Nephron (organoid): ENCODE results near the gene CEP55.
A peak's percentile ranks its signal among the peaks of the same experiment; 100 is the strongest.
"Not testable (repeated sequence)": the region's sequence is repeated elsewhere in the genome, so short reads cannot be mapped to it uniquely, and the experiment has no call there.

Experiments used
- H3K27ac Mint-ChIP-seq, 3 experiments: 2 replicates each; pipeline ENCODE4 v1.8.0; 2020; ENCODE audit warnings: mixed read lengths in 3 of 3, mild to moderate bottlenecking in 2 of 3, moderate library complexity in 1 of 3
- H3K27me3 Mint-ChIP-seq: 2 replicates; pipeline ENCODE4 v1.8.0; 2021; ENCODE audit warnings: low read depth, mild to moderate bottlenecking, moderate library complexity, mixed read lengths
- H3K36me3 Mint-ChIP-seq: 2 replicates; pipeline ENCODE4 v1.8.0; 2020; ENCODE audit warnings: low read depth, mixed read lengths
- H3K4me1 Mint-ChIP-seq: 2 replicates; pipeline ENCODE4 v1.8.0; 2020; ENCODE audit warnings: mixed read lengths
- H3K4me3 Mint-ChIP-seq, 3 experiments: 2 replicates each; pipeline ENCODE4 v1.8.0; 2020; ENCODE audit warnings: mild to moderate bottlenecking in 3 of 3, mixed read lengths in 3 of 3, moderate library complexity in 2 of 3
- H3K9me3 Mint-ChIP-seq: 2 replicates; pipeline ENCODE4 v1.8.0; 2020; ENCODE audit warnings: mixed read lengths
- CTCF ChIP-seq, 3 experiments: fragments of 200-600 bp; sonication (generic); IDR thresholded peaks; one replicate each; pipeline ENCODE4 v1.5.0; 2021; ENCODE audit warnings: antibody characterized with exemption in 3 of 3; ENCODE audit not compliant: unreplicated experiment in 3 of 3

Gene CEP55

GRCh38 chr10:93464776-93465388 lies 31.5 kb upstream of the CEP55 start:
- Mint-ChIP-seq H3K27me3 (no peaks in the 10 kb centered on the region), H3K36me3 (peaks cover 2% of the 10 kb centered on the region), H3K27ac (peak overlapping the region in 2 of 3 experiments; percentile 69), H3K4me1 (peaks cover 46% of the 10 kb centered on the region), H3K9me3 (no peaks in the 10 kb centered on the region), H3K4me3 (no peak overlapping the region)
- TF ChIP-seq CTCF (IDR thresholded peaks at IDR 0.05; ENCODE audit: unreplicated experiment in 3 of 3) = no peak

DNA sequence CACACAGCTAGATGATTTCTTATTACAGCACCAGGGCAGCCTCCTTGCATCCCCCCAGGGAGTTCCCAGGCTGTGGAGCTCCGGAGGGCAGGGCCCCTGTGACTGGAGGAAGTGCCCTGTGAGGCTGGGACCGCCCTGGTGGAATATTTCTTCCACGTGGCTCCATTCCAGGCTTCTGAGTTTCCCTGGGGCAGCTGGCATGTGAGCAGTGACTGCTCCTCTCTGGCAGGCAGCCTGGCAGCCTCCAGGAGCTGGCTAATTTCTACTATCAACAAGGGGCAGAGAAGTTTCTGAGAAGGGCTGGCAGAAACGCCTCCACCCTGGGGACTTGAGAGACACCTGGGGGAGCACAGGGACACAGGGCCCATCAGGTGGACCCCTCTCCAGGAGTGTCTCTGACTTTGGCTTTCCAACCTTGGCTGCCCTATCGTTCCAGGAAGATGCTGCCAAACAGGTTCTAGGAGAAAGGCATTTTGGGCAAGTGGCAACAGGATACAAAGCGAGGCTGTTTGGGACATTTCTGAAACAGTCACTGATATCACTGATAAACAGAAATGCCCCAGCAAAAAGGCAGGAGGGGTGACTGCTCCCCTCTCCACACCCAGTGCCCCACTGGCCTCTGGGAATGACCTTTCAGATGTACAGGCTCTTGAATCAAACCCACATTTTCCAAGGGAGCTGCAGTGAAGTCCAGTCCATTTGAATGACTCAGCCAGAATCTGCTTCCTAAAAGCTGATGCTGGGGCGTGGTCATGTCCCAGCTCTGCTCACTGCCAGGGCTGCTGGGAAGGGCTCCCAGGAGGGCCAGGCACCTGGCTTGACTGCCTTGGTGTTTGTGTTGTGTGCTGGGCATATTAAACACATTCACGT lies 30.4 kb upstream of the CEP55 start:
- Mint-ChIP-seq H3K36me3 (no peaks in the 10 kb centered on the region), H3K9me3 (no peaks in the 10 kb centered on the region), H3K4me3 (no peak overlapping the region), H3K4me1 (peaks cover 40% of the 10 kb centered on the region), H3K27ac (peak overlapping the region; percentile 46 to 69 (median 49)), H3K27me3 (no peaks in the 10 kb centered on the region)
- TF ChIP-seq CTCF (IDR thresholded peaks at IDR 0.05; ENCODE audit: unreplicated experiment in 3 of 3) = no peak

DNA sequence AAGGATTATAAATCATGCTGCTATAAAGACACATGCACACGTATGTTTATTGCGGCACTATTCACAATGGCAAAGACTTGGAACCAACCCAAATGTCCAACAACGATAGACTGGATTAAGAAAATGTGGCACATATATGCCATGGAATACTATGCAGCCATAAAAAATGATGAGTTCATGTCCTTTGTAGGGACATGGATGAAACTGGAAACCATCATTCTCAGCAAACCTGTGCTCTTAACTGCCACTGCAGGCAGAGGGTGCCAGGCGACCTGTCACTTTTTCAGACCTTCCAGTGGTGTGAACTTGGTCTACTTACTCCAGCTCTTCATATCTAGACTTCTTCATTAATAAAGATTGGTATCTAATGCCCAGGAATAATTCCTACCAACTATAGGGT lies 28.8 kb upstream of the CEP55 start:
- H3K36me3 Mint-ChIP-seq, H3K9me3 Mint-ChIP-seq, H3K27ac Mint-ChIP-seq, H3K4me3 Mint-ChIP-seq, H3K27me3 Mint-ChIP-seq: not testable (repeated sequence)
- H3K4me1 Mint-ChIP-seq = peaks cover 29% of the 10 kb centered on the region

- no peaks in the 10 kb centered on the region for H3K9me3 Mint-ChIP-seq
- H3K4me1 Mint-ChIP-seq = peaks cover 23% of the 10 kb centered on the region
- H3K36me3 Mint-ChIP-seq = no peaks in the 10 kb centered on the region
- no peak for TF ChIP-seq CTCF (IDR thresholded peaks at IDR 0.05; ENCODE audit: unreplicated experiment in 3 of 3)
- peak overlapping the region; percentile 39 to 79 (median 40) for H3K27ac Mint-ChIP-seq
- no peaks in the 10 kb centered on the region for H3K27me3 Mint-ChIP-seq
- no peak overlapping the region for H3K4me3 Mint-ChIP-seq
Observed at GRCh38 chr10:93468461-93469213, 27.8 kb upstream of the CEP55 start.

DNA sequence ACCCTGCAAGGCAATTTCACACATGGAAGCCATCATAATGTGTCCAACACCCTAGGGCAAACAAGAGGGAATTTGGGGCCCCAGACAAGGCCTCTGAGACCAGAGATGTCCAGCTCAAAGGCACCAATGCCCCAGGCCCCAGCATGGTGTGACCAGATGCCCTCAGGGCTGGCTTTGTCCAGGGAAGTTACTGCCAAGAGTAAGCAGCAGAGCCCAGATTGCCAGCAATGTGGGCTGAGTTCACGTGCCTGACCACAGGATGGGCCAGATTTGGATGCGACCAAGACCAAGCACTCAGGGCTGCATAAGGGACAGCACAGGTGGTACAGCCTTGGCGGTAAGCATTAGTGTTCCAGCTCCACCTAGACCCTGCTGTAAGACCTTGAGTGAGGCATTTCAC lies 27.0 kb upstream of the CEP55 start:
- H3K4me1 Mint-ChIP-seq = peaks cover 23% of the 10 kb centered on the region

More for the DNA sequence above, 27.0 kb upstream of the CEP55 start:
- no peak for TF ChIP-seq CTCF (IDR thresholded peaks at IDR 0.05; ENCODE audit: unreplicated experiment in 3 of 3)
- Mint-ChIP-seq H3K27ac (no peak overlapping the region), H3K36me3 (no peaks in the 10 kb centered on the region), H3K4me3 (no peak overlapping the region), H3K9me3 (no peaks in the 10 kb centered on the region), H3K27me3 (no peaks in the 10 kb centered on the region)
